Tibial nerve (tissue), 3 donors: ENCODE results near the gene SLC35A3.

Experiments
- POLR2A ChIP-seq, 2 donors: fragments of 450-650 bp; IDR thresholded peaks; one replicate each; pipeline ENCODE4 v1.6.1; 2017; ENCODE audit warnings: antibody characterized with exemption in 2 of 2, mild to moderate bottlenecking in 2 of 2, moderate library complexity in 2 of 2
- TF ChIP-seq, protein P1 (sequence below), 5 experiments: fragments of 200-600 bp in 3 of 5; fragments of 450-650 bp in 2 of 5; sonication (generic) in 3 of 5; IDR thresholded peaks; one replicate each; pipeline ENCODE4 v1.5.1; 2016 to 2019; ENCODE audit warnings: antibody characterized with exemption in 5 of 5, mild to moderate bottlenecking in 3 of 5, moderate library complexity in 2 of 5

- TF ChIP-seq, protein P1, sequence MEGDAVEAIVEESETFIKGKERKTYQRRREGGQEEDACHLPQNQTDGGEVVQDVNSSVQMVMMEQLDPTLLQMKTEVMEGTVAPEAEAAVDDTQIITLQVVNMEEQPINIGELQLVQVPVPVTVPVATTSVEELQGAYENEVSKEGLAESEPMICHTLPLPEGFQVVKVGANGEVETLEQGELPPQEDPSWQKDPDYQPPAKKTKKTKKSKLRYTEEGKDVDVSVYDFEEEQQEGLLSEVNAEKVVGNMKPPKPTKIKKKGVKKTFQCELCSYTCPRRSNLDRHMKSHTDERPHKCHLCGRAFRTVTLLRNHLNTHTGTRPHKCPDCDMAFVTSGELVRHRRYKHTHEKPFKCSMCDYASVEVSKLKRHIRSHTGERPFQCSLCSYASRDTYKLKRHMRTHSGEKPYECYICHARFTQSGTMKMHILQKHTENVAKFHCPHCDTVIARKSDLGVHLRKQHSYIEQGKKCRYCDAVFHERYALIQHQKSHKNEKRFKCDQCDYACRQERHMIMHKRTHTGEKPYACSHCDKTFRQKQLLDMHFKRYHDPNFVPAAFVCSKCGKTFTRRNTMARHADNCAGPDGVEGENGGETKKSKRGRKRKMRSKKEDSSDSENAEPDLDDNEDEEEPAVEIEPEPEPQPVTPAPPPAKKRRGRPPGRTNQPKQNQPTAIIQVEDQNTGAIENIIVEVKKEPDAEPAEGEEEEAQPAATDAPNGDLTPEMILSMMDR (IDR thresholded peaks at IDR 0.05): no peak
- no peak for TF ChIP-seq POLR2A (IDR thresholded peaks at IDR 0.05)
Observed at GRCh38 chr1:100009458-100009857, 39.7 kb downstream of the SLC35A3 start.
